HCT116 (cell line): ENCODE measurements around the gene MEF2B. TPM values are rescaled to one million over a fixed set of nuclear protein-coding genes. Genes with fewer than 3 reads are reported as not detected.

ENCODE experiments used
- ATAC-seq: fragments of 200-7000 bp; cut with Tn5 transposase; 2 replicates; pipeline ENCODE4 v1.9.1; 2020; ENCODE audit warnings: mild to moderate bottlenecking, moderate library complexity
- BruUV-seq: library from RNA; stranded (reverse); fragments of 400-500 nt; replicated peaks from 2 replicates; lab custom pipeline; 2021; lab: Mats Ljungman, UMichigan
- CTCF ChIA-PET: fragments of 300-600 bp; sonication (Branson Sonifier 250); formaldehyde crosslinking; loops from one replicate; lab custom pipeline; 2021; ENCODE audit warnings: antibody characterized with exemption; lab: Charles Lee
- POLR2A ChIA-PET: fragments of 300-600, 350-600 bp; sonication (Branson Sonifier 250); formaldehyde crosslinking; loops from one replicate; lab custom pipeline; 2021; ENCODE audit warnings: antibody characterized with exemption; lab: Charles Lee
- RAD21 ChIA-PET, 2 experiments: fragments of 300-600 bp; sonication (Branson Sonifier 250); formaldehyde crosslinking; loops; one replicate each; lab custom pipeline; 2023; ENCODE audit warnings: low total read pairs in 2 of 2; ENCODE audit not compliant: uncharacterized antibody in 2 of 2, unreplicated experiment in 2 of 2, low non-redundant PET in 1 of 2; lab: Charles Lee
- DNase-seq: peaks from one replicate; pipeline ENCODE4 v3.0.0-alpha.2; 2010; ENCODE audit warnings: low read depth, low spot score
- H2AFZ ChIP-seq: fragments of 200-600 bp; shearing (Covaris generic), sonication (generic); 2 replicates; pipeline ENCODE4 v1.6.1; 2017; ENCODE audit warnings: low read depth, mixed run types, mixed read lengths, antibody characterized with exemption, low read length; ENCODE audit not compliant: poor library complexity, severe bottlenecking
- H3K27ac ChIP-seq: 2 replicates; pipeline ENCODE4 v1.5.1; 2012; ENCODE audit warnings: low read depth, low read length
- H3K27me3 ChIP-seq: fragments of 200-600 bp; sonication (generic); 2 replicates; pipeline ENCODE4 v1.6.1; 2016; ENCODE audit warnings: mixed run types, low read length, mixed read lengths; ENCODE audit not compliant: insufficient read depth
- H3K36me3 ChIP-seq, 2 experiments: fragments of 200-500 bp in 1 of 2; fragments of 200-600 bp in 1 of 2; sonication (Bioruptor generic) in 1 of 2; sonication (generic) in 1 of 2; 2 replicates each; pipeline versions ENCODE4 v1.5.1 to v1.6.1; 2014 to 2016; ENCODE audit warnings: low read length in 2 of 2, inconsistent platforms in 1 of 2, mixed read lengths in 1 of 2, mixed run types in 1 of 2; ENCODE audit not compliant: insufficient read depth in 2 of 2, control insufficient read depth in 1 of 2
- H3K4me1 ChIP-seq, 2 experiments: fragments of 200-600 bp in 1 of 2; sonication (generic) in 1 of 2; 2 replicates each; pipeline versions ENCODE4 v1.5.1 to v1.6.1; 2012 to 2017; ENCODE audit warnings: low read length in 2 of 2, inconsistent platforms in 1 of 2, mild to moderate bottlenecking in 1 of 2, mixed read lengths in 1 of 2, mixed run types in 1 of 2, moderate library complexity in 1 of 2; ENCODE audit not compliant: insufficient read depth in 2 of 2, control insufficient read depth in 1 of 2
- H3K4me2 ChIP-seq: fragments of 200-600 bp; sonication (generic); 2 replicates; pipeline ENCODE4 v1.6.1; 2017; ENCODE audit warnings: mixed run types, low read length, mixed read lengths
- H3K4me3 ChIP-seq, 2 experiments: fragments of 200-600 bp in 1 of 2; sonication (generic) in 1 of 2; replicated peaks in 1 of 2; 2 replicates each; pipeline ENCODE4 v1.5.1; 2011 to 2016; ENCODE audit warnings: low read length in 2 of 2, control low read depth in 1 of 2, low read depth in 1 of 2, mild to moderate bottlenecking in 1 of 2, mixed read lengths in 1 of 2, mixed run types in 1 of 2
- H3K79me2 ChIP-seq: fragments of 200-600 bp; sonication (generic); 2 replicates; pipeline ENCODE4 v1.6.1; 2017; ENCODE audit warnings: mild to moderate bottlenecking, mixed run types, low read length, moderate library complexity, mixed read lengths; ENCODE audit not compliant: insufficient read depth
- H3K9ac ChIP-seq: fragments of 200-600 bp; sonication (generic); 2 replicates; pipeline ENCODE4 v1.6.1; 2016; ENCODE audit warnings: low read length, mixed read lengths
- H3K9me2 ChIP-seq: fragments of 200-600 bp; sonication (generic), shearing (Covaris generic); 2 replicates; pipeline ENCODE4 v1.6.1; 2017; ENCODE audit warnings: mixed run types, mild to moderate bottlenecking, moderate library complexity; ENCODE audit not compliant: insufficient read depth
- H3K9me3 ChIP-seq, 2 experiments: fragments of 200-500 bp in 1 of 2; fragments of 200-600 bp in 1 of 2; sonication (Bioruptor generic) in 1 of 2; sonication (generic) in 1 of 2; 2 replicates each; pipeline ENCODE4 v1.6.1; 2014 to 2017; ENCODE audit warnings: low read length in 2 of 2, mixed read lengths in 2 of 2, inconsistent platforms in 1 of 2, low read depth in 1 of 2, mild to moderate bottlenecking in 1 of 2, mixed run types in 1 of 2, moderate library complexity in 1 of 2; ENCODE audit not compliant: control insufficient read depth in 1 of 2, insufficient read depth in 1 of 2
- H4K20me1 ChIP-seq: fragments of 200-600 bp; sonication (generic), shearing (Covaris generic); 2 replicates; pipeline ENCODE4 v1.6.1; 2017; ENCODE audit warnings: mixed run types, mild to moderate bottlenecking, moderate library complexity; ENCODE audit not compliant: insufficient read depth
- ATF3 ChIP-seq: IDR thresholded peaks from 2 replicates; pipeline ENCODE4 v1.6.1; 2012
- CBX3 ChIP-seq: IDR thresholded peaks from 2 replicates; pipeline ENCODE4 v1.6.1; 2012; ENCODE audit warnings: low read depth
- CEBPB ChIP-seq: IDR thresholded peaks from 2 replicates; pipeline ENCODE4 v1.6.1; 2012; ENCODE audit warnings: low read depth
- EZH2phosphoT487 ChIP-seq: fragments of 200-600 bp; IDR thresholded peaks from 2 replicates; pipeline ENCODE4 v1.6.1; 2018; ENCODE audit warnings: antibody characterized with exemption, borderline replicate concordance
- FOSL1 ChIP-seq: IDR thresholded peaks from 2 replicates; pipeline ENCODE4 v1.6.1; 2012; ENCODE audit warnings: low read depth
- POLR2A ChIP-seq: IDR thresholded peaks from 2 replicates; pipeline ENCODE4 v1.7.0; 2011; ENCODE audit warnings: borderline replicate concordance; ENCODE audit not compliant: insufficient read depth, insufficient read length; ENCODE audit errors: extremely low read depth
- SP1 ChIP-seq: IDR thresholded peaks from 2 replicates; pipeline ENCODE4 v1.6.1; 2012; ENCODE audit warnings: low read depth
- TCF7L2 ChIP-seq: IDR thresholded peaks from 2 replicates; pipeline ENCODE4 v1.7.0; 2011; ENCODE audit warnings: borderline replicate concordance, inconsistent platforms; ENCODE audit not compliant: insufficient read depth, insufficient read length; ENCODE audit errors: extremely low read depth
- YY1 ChIP-seq: IDR thresholded peaks from 2 replicates; pipeline ENCODE4 v1.6.1; 2011; ENCODE audit warnings: low read length, low read depth, moderate library complexity, mild to moderate bottlenecking; ENCODE audit not compliant: insufficient replicate concordance; ENCODE audit errors: extremely low read depth
- ZBTB33 ChIP-seq: IDR thresholded peaks from 2 replicates; pipeline ENCODE4 v1.6.1; 2011; ENCODE audit warnings: mild to moderate bottlenecking, low read length, moderate library complexity; ENCODE audit not compliant: insufficient replicate concordance; ENCODE audit errors: extremely low read depth
- ZFX ChIP-seq: fragments of 450-650 bp; IDR thresholded peaks from 2 replicates; pipeline ENCODE4 v1.6.1; 2017
- ZNF274 ChIP-seq: fragments of 200-500 bp; sonication (Bioruptor generic); IDR thresholded peaks from 2 replicates; pipeline ENCODE4 v1.6.1; 2014; ENCODE audit warnings: mild to moderate bottlenecking, low read depth, low read length, inconsistent platforms
- intact Hi-C: fragments of 100-400 bp; cut with micrococcal nuclease; formaldehyde crosslinking; loops from 2 replicates; pipeline ENCODE4 v1.10.0; 2022
- total RNA-seq: library from RNA; stranded (reverse); gene quantifications from one replicate; pipeline ENCODE4 v1.2.1, GENCODE V29; 2021; ENCODE audit not compliant: unreplicated experiment

Gene MEF2B
- total RNA-seq, 1 experiment from 2014 or later, result 7.9 TPM

GRCh38 chr19:19147344-19147743 is 22.7 kb downstream of the MEF2B start:
- no peak for TF ChIP-seq SP1
- TF ChIP-seq TCF7L2, result no peak
- no peak for TF ChIP-seq CEBPB
- no peak for TF ChIP-seq YY1
- Histone ChIP-seq H3K9ac (no peak overlapping the region), H3K4me3 (no peak overlapping the region), H4K20me1 (no peaks in the 10 kb centered on the region), H3K36me3 (no peaks in the 10 kb centered on the region; a peak in 2 of 4 replicates), H3K9me3 (no peaks in the 10 kb centered on the region), H3K27me3 (no peaks in the 10 kb centered on the region), H3K4me1 (no peaks in the 10 kb centered on the region), H2AFZ (no peak overlapping the region), H3K4me2 (no peak overlapping the region), H3K79me2 (no peaks in the 10 kb centered on the region), H3K9me2 (no peaks in the 10 kb centered on the region), H3K27ac (no peak overlapping the region)
- intact Hi-C loops, result loop anchor here (2.0 to 5.0 kb wide), 2 partner anchors 27 to 345 kb away; no protein-coding TSS in a partner anchor
- RAD21 ChIA-PET, result interaction anchor here in 1 of 2 experiments (0.6 kb wide), 1 partner anchor 295 kb away, joined by 3 read pairs; no protein-coding TSS in a partner anchor
- ATAC-seq, result no peak
- BruUV-seq, result no TSS peak
- no peak for DNase-seq
- CTCF ChIA-PET, result interaction anchor here (0.7 to 3.3 kb wide), 3 partner anchors 11 to 195 kb away, joined by 3 to 15 read pairs (median 3); no protein-coding TSS in a partner anchor
- POLR2A ChIA-PET, result no interaction called here

- no peaks in the 10 kb centered on the region; a peak in 2 of 4 replicates for H3K36me3 ChIP-seq
- H3K4me2 ChIP-seq, result no peak overlapping the region
- ChIA-PET CTCF (interaction anchor here (1.2 to 3.3 kb wide), 2 partner anchors 11 to 196 kb away, joined by 3 to 15 read pairs; no protein-coding TSS in a partner anchor), RAD21 (interaction anchor here in 1 of 2 experiments (0.6 to 1.4 kb wide), 2 partner anchors 28 to 296 kb away, joined by 3 read pairs; no protein-coding TSS in a partner anchor), POLR2A (no interaction called here)
- no peaks in the 10 kb centered on the region for H3K9me2 ChIP-seq
- no peak overlapping the region for H2AFZ ChIP-seq
- no TSS peak for BruUV-seq
- no peaks in the 10 kb centered on the region for H3K27me3 ChIP-seq
- no peak overlapping the region for H3K27ac ChIP-seq
- H3K4me3 ChIP-seq, result no peak overlapping the region
- intact Hi-C loops, result loop anchor here (1.0 to 5.0 kb wide), 3 partner anchors 28 to 345 kb away; no protein-coding TSS in a partner anchor
- no peaks in the 10 kb centered on the region for H4K20me1 ChIP-seq
- no peak for DNase-seq
- no peak for TF ChIP-seq POLR2A
- no peak for TF ChIP-seq ZBTB33
- no peak for TF ChIP-seq SP1
- TF ChIP-seq CBX3, result no peak
- no peak for TF ChIP-seq EZH2phosphoT487
- no peak for TF ChIP-seq ZNF274
- TF ChIP-seq FOSL1, result no peak
- TF ChIP-seq ATF3, result no peak
- TF ChIP-seq ZFX, result no peak
- no peak for TF ChIP-seq TCF7L2
- TF ChIP-seq CEBPB, result no peak
- TF ChIP-seq, all 23 proteins: peak for 0
- ATAC-seq, result no peak
- H3K9me3 ChIP-seq, result no peaks in the 10 kb centered on the region
- H3K4me1 ChIP-seq, result no peaks in the 10 kb centered on the region
- no peak overlapping the region for H3K9ac ChIP-seq
- no peaks in the 10 kb centered on the region for H3K79me2 ChIP-seq
Measured at GRCh38 chr19:19146865-19147264, 23.2 kb downstream of the MEF2B start.
